Colonic mucosa (tissue), 4 donors: ENCODE measurements around the gene NT5C2. TPM values are rescaled to one million over a fixed set of nuclear protein-coding genes. Genes with fewer than 3 reads are reported as not detected.

ENCODE experiments used
- DNase-seq: peaks from one replicate; pipeline ENCODE4 v3.0.0-alpha.2; 2020
- H3K27ac ChIP-seq: fragments of 200-600 bp; one replicate; pipeline ENCODE4 v1.8.0; 2021
- H3K27me3 ChIP-seq: fragments of 200-600 bp; one replicate; pipeline ENCODE4 v1.8.0; 2021
- H3K36me3 ChIP-seq: fragments of 200-600 bp; one replicate; pipeline ENCODE4 v1.8.0; 2021
- H3K4me1 ChIP-seq: fragments of 200-600 bp; one replicate; pipeline ENCODE4 v1.8.0; 2021; ENCODE audit warnings: mild to moderate bottlenecking
- H3K4me3 ChIP-seq: fragments of 200-600 bp; one replicate; pipeline ENCODE4 v1.8.0; 2021
- H3K9ac ChIP-seq, 2 donors: one replicate each; pipeline ENCODE4 v1.7.0; 2013; ENCODE audit warnings: control low read depth in 2 of 2, low read depth in 2 of 2, low read length in 2 of 2
- H3K9me3 ChIP-seq: fragments of 200-600 bp; one replicate; pipeline ENCODE4 v1.8.0; 2021
- intact Hi-C: fragments of 100-400 bp; cut with DNase I; formaldehyde crosslinking; loops from one replicate; pipeline ENCODE4 v1.14.1; 2022
- total RNA-seq, 2 donors: library from RNA; stranded (reverse); fragmentation: NEBNext Ultra II Directional in 1 of 2; extraction: Animal tissue kit (Norgen Biotek cat#: 25700) in 1 of 2; gene quantifications; one replicate each; pipeline ENCODE4 v1.2.1, GENCODE V29; 2021
- TF ChIP-seq, protein P1 (sequence below): fragments of 200-600 bp; IDR thresholded peaks from one replicate; pipeline ENCODE4 v1.8.0; 2022; ENCODE audit warnings: antibody characterized with exemption, mild to moderate bottlenecking
- donor health status: healthy.
- donor health status: DM: no; HTN: no; CAD: no.
- donor health status: DM: no; HTN: no; CAD: no.

The NT5C2 gene
- total RNA-seq, 2 donors from 2014 or later: 59.6 to 89.5 TPM

DNA sequence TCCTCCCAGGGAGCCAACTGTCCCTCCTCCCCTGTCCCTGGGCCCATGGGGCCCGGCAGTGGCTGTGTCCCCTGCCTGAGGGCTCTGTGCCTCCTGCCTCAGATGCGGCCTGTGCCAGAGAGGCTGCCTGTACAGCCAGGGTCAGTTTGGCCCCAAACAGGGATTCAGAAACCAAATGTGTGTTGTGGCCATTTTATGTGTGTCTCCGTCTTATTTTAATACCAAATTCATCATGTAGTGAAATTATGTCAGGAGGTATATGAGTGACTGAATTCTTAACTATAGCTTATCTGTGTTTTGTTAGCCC is 114.8 kb downstream of the NT5C2 start:
- TF ChIP-seq, protein P1, sequence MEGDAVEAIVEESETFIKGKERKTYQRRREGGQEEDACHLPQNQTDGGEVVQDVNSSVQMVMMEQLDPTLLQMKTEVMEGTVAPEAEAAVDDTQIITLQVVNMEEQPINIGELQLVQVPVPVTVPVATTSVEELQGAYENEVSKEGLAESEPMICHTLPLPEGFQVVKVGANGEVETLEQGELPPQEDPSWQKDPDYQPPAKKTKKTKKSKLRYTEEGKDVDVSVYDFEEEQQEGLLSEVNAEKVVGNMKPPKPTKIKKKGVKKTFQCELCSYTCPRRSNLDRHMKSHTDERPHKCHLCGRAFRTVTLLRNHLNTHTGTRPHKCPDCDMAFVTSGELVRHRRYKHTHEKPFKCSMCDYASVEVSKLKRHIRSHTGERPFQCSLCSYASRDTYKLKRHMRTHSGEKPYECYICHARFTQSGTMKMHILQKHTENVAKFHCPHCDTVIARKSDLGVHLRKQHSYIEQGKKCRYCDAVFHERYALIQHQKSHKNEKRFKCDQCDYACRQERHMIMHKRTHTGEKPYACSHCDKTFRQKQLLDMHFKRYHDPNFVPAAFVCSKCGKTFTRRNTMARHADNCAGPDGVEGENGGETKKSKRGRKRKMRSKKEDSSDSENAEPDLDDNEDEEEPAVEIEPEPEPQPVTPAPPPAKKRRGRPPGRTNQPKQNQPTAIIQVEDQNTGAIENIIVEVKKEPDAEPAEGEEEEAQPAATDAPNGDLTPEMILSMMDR: no peak
- H3K4me3 ChIP-seq: no peak overlapping the region
- no peak overlapping the region for H3K27ac ChIP-seq
- no peaks in the 10 kb centered on the region for H3K9me3 ChIP-seq
- H3K4me1 ChIP-seq: no peaks in the 10 kb centered on the region
- no peaks in the 10 kb centered on the region for H3K36me3 ChIP-seq
- DNase-seq: no peak
- no peaks in the 10 kb centered on the region for H3K27me3 ChIP-seq
- H3K9ac ChIP-seq: no peak overlapping the region
- intact Hi-C loops: no loop called here

- Histone ChIP-seq H3K36me3 (no peaks in the 10 kb centered on the region), H3K27ac (no peak overlapping the region)
These were observed 115.4 kb downstream of the NT5C2 start for GRCh38 chr10:103077491-103078308.

GRCh38 chr10:103077020-103077419 is 116.1 kb downstream of the NT5C2 start:
- no peaks in the 10 kb centered on the region for H3K27me3 ChIP-seq
- H3K36me3 ChIP-seq: no peaks in the 10 kb centered on the region
- intact Hi-C loops: no loop called here
- H3K27ac ChIP-seq: no peak overlapping the region
- H3K4me1 ChIP-seq: no peaks in the 10 kb centered on the region
- TF ChIP-seq, protein P1: no peak
- no peak overlapping the region for H3K9ac ChIP-seq
- no peak for DNase-seq
- no peaks in the 10 kb centered on the region for H3K9me3 ChIP-seq
- H3K4me3 ChIP-seq: no peak overlapping the region

More at GRCh38 chr10:103077491-103078308, 115.4 kb downstream of the NT5C2 start:
- DNase-seq: no peak
- intact Hi-C loops: no loop called here
- TF ChIP-seq, protein P1: no peak
- Histone ChIP-seq H3K4me3 (no peak overlapping the region), H3K9me3 (no peaks in the 10 kb centered on the region), H3K4me1 (no peaks in the 10 kb centered on the region), H3K27me3 (no peaks in the 10 kb centered on the region), H3K9ac (no peak overlapping the region)

DNA sequence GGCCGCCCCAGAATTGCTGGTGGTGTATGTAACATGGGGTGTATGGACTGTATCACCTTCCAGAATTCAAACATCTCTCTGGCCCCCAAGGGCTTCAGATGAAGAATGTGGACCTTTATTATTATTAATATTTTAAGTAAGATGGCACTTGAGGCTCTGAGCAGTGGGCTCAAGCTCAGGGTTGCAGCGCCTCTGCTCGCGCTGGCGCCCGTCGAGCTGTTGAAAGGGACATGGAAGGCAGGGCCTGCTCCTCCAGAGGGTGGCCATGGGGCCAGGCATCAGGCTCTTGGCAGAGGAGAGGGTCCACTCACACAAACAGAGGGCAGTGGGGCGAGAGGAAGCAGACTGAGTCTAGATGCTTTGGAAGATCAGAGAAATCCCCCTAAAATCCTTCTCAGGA is 120.2 kb downstream of the NT5C2 start:
- no peak overlapping the region for H3K9ac ChIP-seq
- no peak for DNase-seq
- no peaks in the 10 kb centered on the region for H3K36me3 ChIP-seq
- intact Hi-C loops: no loop called here
- no peaks in the 10 kb centered on the region for H3K27me3 ChIP-seq
- no peaks in the 10 kb centered on the region for H3K9me3 ChIP-seq
- no peak overlapping the region for H3K27ac ChIP-seq
- no peak overlapping the region for H3K4me3 ChIP-seq
- H3K4me1 ChIP-seq: no peaks in the 10 kb centered on the region
- TF ChIP-seq, protein P1: no peak

- no peaks in the 10 kb centered on the region for H3K27me3 ChIP-seq
- H3K9me3 ChIP-seq: no peaks in the 10 kb centered on the region
- no peaks in the 10 kb centered on the region for H3K36me3 ChIP-seq
- TF ChIP-seq, protein P1: no peak
- intact Hi-C loops: no loop called here
- H3K4me3 ChIP-seq: no peak overlapping the region
- no peak overlapping the region for H3K27ac ChIP-seq
- no peak for DNase-seq
- no peaks in the 10 kb centered on the region for H3K4me1 ChIP-seq
- no peak overlapping the region for H3K9ac ChIP-seq
These were observed 120.8 kb downstream of the NT5C2 start for GRCh38 chr10:103072276-103072675.
